ENCODE data around the gene FCGBP.
"Not testable (repeated sequence)": the region's sequence is repeated elsewhere in the genome, so short reads cannot be mapped to it uniquely, and the experiment has no call there.

Gene FCGBP

GRCh38 chr19:39916851-39917396 lies 17.5 kb downstream of the FCGBP start:
- no peak for DNase-seq

GRCh38 chr19:39916236-39916635 lies 18.2 kb downstream of the FCGBP start:
- no peak for DNase-seq

GRCh38 chr19:39915848-39916215 lies 18.6 kb downstream of the FCGBP start:
- DNase-seq, result no peak

- no peak for DNase-seq
Measured at GRCh38 chr19:39915101-39915847, 19.2 kb downstream of the FCGBP start.

- no peak for DNase-seq
Measured at GRCh38 chr19:39913682-39914333, 20.6 kb downstream of the FCGBP start.

- DNase-seq, result no peak
Measured at GRCh38 chr19:39908803-39909202, 25.6 kb downstream of the FCGBP start.

- no peak for DNase-seq
Measured at GRCh38 chr19:39906820-39907611, 27.4 kb downstream of the FCGBP start.

GRCh38 chr19:39906283-39906682 lies 28.2 kb downstream of the FCGBP start:
- no peak for DNase-seq

- DNase-seq, result not testable (repeated sequence)
Measured at GRCh38 chr19:39903486-39904091, 30.8 kb downstream of the FCGBP start.

- DNase-seq, result not testable (repeated sequence)
Measured at GRCh38 chr19:39902326-39902725, 32.1 kb downstream of the FCGBP start.

GRCh38 chr19:39901681-39902080 lies 32.8 kb downstream of the FCGBP start:
- not testable (repeated sequence) for DNase-seq

- not testable (repeated sequence) for DNase-seq
Measured at GRCh38 chr19:39898858-39899257, 35.6 kb downstream of the FCGBP start.

GRCh38 chr19:39897511-39898245 lies 36.8 kb downstream of the FCGBP start:
- DNase-seq, result peak; percentile 49

GRCh38 chr19:39895096-39895495 lies 39.3 kb downstream of the FCGBP start:
- not testable (repeated sequence) for DNase-seq

- not testable (repeated sequence) for DNase-seq
Measured at GRCh38 chr19:39894236-39894606, 40.2 kb downstream of the FCGBP start.

GRCh38 chr19:39893366-39894235 lies 40.8 kb downstream of the FCGBP start:
- DNase-seq, result peak; percentile 73

GRCh38 chr19:39892506-39892902 lies 41.9 kb downstream of the FCGBP start:
- not testable (repeated sequence) for DNase-seq

GRCh38 chr19:39891660-39892505 lies 42.6 kb downstream of the FCGBP start:
- not testable (repeated sequence) for DNase-seq

GRCh38 chr19:39890755-39891551 lies 43.5 kb downstream of the FCGBP start:
- no peak for DNase-seq
